ENCODE measurements around the gene SLC38A3. TPM values are rescaled to one million over a fixed set of nuclear protein-coding genes. Genes with fewer than 3 reads are reported as not detected.

Gene SLC38A3
- total and polyA plus RNA-seq, 2 of the 8 experiments (the other 6 are each of a cell fraction or from before 2014, with no cell fraction given): 1.2 to 3.7 TPM

- H4K20me1 ChIP-seq (replicated peaks in 1 of 2; ENCODE audit: control insufficient read depth in 1 of 2, insufficient read depth in 2 of 2, low read length in 2 of 2): no peaks in the 10 kb centered on the region
- H3K18ac ChIP-seq (ENCODE audit: extremely low read depth, low read length): no peak overlapping the region
- H2AK5ac ChIP-seq (ENCODE audit: low read depth, low read length): no peak overlapping the region
- no peak overlapping the region for H3K4me2 ChIP-seq (ENCODE audit: insufficient read depth in 1 of 2, low read depth in 2 of 2, low read length in 2 of 2)
- no peak overlapping the region for H2BK12ac ChIP-seq (ENCODE audit: low read depth, low read length)
- H3K23ac ChIP-seq (ENCODE audit: insufficient read length): no peak overlapping the region
- H4K5ac ChIP-seq (ENCODE audit: insufficient read length, low read depth, low read length): no peak overlapping the region
- no peak overlapping the region for H2BK120ac ChIP-seq (replicated peaks; ENCODE audit: low read depth, low read length)
- peaks cover 2 to 28% (median 21%) of the 10 kb centered on the region in 4 experiments for H3K27me3 ChIP-seq (replicated peaks in 1 of 4; ENCODE audit: control insufficient read depth in 3 of 4, extremely low read depth in 1 of 4, insufficient read depth in 3 of 4, low read length in 3 of 4)
- H2BK15ac ChIP-seq (ENCODE audit: low read length): no peak overlapping the region
- no peak overlapping the region for H4K91ac ChIP-seq (replicated peaks; ENCODE audit: insufficient read length, low read length)
- no peak overlapping the region for H3K14ac ChIP-seq (ENCODE audit: insufficient read length)
- ChIA-PET POLR2A (ENCODE audit: partially characterized antibody) (no interaction called here), CTCF (ENCODE audit: partially characterized antibody) (interaction anchor here (17.5 to 48.1 kb wide), 3 partner anchors 13 to 52 kb away, joined by 587 to 2149 read pairs (median 1138); partner anchors contain the start of genes GNAI2, GNAT1, LSMEM2 and SEMA3B)
- FAIRE-seq (no peak), DNase-seq (ENCODE audit: low read depth in 1 of 2, low spot score in 2 of 2) (no peak)
- peaks cover 6% of the 10 kb centered on the region for H3K23me2 ChIP-seq (ENCODE audit: low read depth, low read length)
- no peak overlapping the region for H2BK20ac ChIP-seq (ENCODE audit: low read length)
- peaks cover 0 to 34% (median 21%) of the 10 kb centered on the region in 4 experiments; a peak in 6 of 7 replicates for H3K4me1 ChIP-seq (replicated peaks in 1 of 4; ENCODE audit: control insufficient read depth in 3 of 4, insufficient read depth in 4 of 4, low read length in 3 of 4)
- no peak overlapping the region for H3K4ac ChIP-seq (replicated peaks; ENCODE audit: insufficient read length, low read depth, low read length)
- no peaks in the 10 kb centered on the region for H3K36me3 ChIP-seq (ENCODE audit: control insufficient read depth in 2 of 4, insufficient read depth in 4 of 4, low read length in 3 of 4)
- H2BK5ac ChIP-seq (ENCODE audit: low read depth, low read length): no peak overlapping the region
- H3K9me3 ChIP-seq (ENCODE audit: insufficient read depth in 2 of 2, low read depth in 1 of 2, low read length in 1 of 2): no peaks in the 10 kb centered on the region
- WGBS, 2 experiments (ENCODE audit: extremely low coverage in 1 of 2, insufficient coverage in 1 of 2, insufficient read length in 1 of 2, insufficient replicate concordance in 2 of 2, low coverage in 1 of 2, low lambda C conversion rate in 2 of 2, missing lambda C conversion rate in 1 of 2): 96% methylated on average over 17 of the region's 17 CpGs; no CpG with 5 or more reads in 1 of the 2 experiments
- no peak overlapping the region for H3K4me3 ChIP-seq (ENCODE audit: extremely low read depth in 1 of 4, insufficient read depth in 2 of 4, low read depth in 3 of 4, low read length in 4 of 4)
- H4K8ac ChIP-seq (ENCODE audit: extremely low read depth, insufficient read depth, low read length): no peak overlapping the region
- H3K9ac ChIP-seq (replicated peaks in 1 of 4; ENCODE audit: extremely low read depth in 1 of 4, low read depth in 3 of 4, low read length in 3 of 4): no peak overlapping the region
- no peaks in the 10 kb centered on the region for H3K79me1 ChIP-seq (ENCODE audit: low read depth, low read length)
- no peak overlapping the region for H3K27ac ChIP-seq (ENCODE audit: low read depth, low read length)
- no peak overlapping the region for H3K56ac ChIP-seq (replicated peaks; ENCODE audit: insufficient read length, low read depth, low read length)
- TF ChIP-seq SIRT6 (IDR thresholded peaks at IDR 0.05; ENCODE audit: low read length) (no peak), TEAD4 (IDR thresholded peaks at IDR 0.05; ENCODE audit: low read depth, low read length) (no peak), BCL11A (IDR thresholded peaks at IDR 0.05; ENCODE audit: low read depth in 2 of 2, low read length in 2 of 2) (no peak), CTBP2 (IDR thresholded peaks at IDR 0.05; ENCODE audit: borderline replicate concordance, insufficient read depth, insufficient read length, low read length) (no peak), CHD2 (IDR thresholded peaks at IDR 0.05; ENCODE audit: low read length) (no peak), HDAC2 (IDR thresholded peaks at IDR 0.05; ENCODE audit: borderline replicate concordance in 1 of 2, low read depth in 2 of 2, low read length in 2 of 2) (no peak), RFX5 (IDR thresholded peaks at IDR 0.05; ENCODE audit: borderline replicate concordance, low read depth, low read length) (no peak), TAF7 (optimal IDR thresholded peaks at IDR 0.05; ENCODE audit: borderline replicate concordance, low read depth, low read length) (no peak), YY1 (IDR thresholded peaks at IDR 0.05; ENCODE audit: low read depth, low read length) (no peak), MAFK (IDR thresholded peaks at IDR 0.05; ENCODE audit: low read depth, low read length) (no peak), KDM1A (IDR thresholded peaks at IDR 0.05; ENCODE audit: borderline replicate concordance, low read length) (no peak)
- no peak overlapping the region for H2AFZ ChIP-seq (ENCODE audit: low read length)
- H3K79me2 ChIP-seq (ENCODE audit: control insufficient read depth in 1 of 2, insufficient read depth in 2 of 2, low read length in 2 of 2): no peaks in the 10 kb centered on the region
Observed at GRCh38 chr3:50207359-50208042, 2.4 kb downstream of the SLC38A3 start.

Measured in H1 (cell line).